ENCODE data around the gene APOBEC3A.
"Not testable (repeated sequence)": the region's sequence is repeated elsewhere in the genome, so short reads cannot be mapped to it uniquely, and the experiment has no call there.

APOBEC3A gene

DNA sequence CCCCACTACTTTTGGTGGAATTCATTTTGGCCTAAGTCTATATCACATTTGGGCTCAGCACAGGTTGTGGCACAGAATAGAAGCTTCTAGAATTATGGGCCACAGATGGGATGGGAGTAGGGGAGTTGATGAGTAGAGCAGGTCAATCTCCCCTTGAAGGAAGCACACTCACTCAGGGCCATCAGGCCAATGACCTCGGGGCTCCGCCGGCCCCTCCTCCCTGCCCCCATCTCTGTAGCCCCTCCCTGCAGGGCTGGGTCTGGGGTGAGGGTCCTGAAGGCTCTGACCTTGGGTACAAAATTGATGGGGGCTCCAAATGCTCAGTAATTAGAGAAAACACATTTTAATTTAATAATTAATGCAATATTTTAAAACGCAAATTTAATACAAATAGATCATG is 3.3 kb downstream of the APOBEC3A start:
- DNase-seq: not testable (repeated sequence)

DNA sequence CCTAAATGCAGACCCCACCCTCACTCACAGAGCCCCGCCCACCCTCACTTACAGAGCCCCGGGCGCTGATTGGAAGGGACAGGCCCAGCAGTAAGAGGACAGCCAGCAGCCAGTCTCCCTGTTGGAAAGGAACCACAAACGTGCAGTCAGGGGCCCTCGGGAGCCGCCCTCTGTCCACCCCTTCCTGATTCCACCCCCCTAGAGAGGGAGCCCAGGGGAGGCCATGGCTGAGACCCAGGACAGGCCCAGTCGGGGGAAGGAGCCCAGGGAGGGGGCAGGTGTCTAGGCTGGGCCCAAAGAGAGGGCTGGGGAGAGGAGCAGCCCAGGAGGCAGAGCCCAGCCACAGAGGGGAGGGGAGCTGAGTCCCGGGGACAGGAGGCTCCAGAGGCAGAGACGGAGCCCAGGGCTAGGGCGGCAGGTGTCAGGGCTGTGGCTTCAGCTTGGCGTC is 5.9 kb downstream of the APOBEC3A start:
- DNase-seq: not testable (repeated sequence)

DNA sequence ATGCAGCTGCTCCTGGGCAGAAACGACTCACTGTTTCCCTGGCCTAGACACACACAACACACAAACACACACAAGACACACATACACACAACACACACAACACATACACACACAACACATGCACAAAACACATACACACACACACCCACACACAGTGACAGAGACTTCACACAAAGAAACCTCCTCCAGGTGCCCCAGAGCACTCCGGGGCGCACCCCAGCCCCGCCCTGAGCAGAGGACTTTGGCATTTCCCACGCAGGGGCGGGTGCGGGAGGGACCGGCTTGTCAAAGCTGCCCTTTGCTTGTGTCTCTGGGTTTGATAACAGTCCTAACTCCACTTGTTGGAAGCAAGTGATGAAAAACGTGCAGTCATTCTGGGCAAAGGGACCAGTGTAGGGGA is 6.5 kb downstream of the APOBEC3A start:
- no peak for DNase-seq

DNA sequence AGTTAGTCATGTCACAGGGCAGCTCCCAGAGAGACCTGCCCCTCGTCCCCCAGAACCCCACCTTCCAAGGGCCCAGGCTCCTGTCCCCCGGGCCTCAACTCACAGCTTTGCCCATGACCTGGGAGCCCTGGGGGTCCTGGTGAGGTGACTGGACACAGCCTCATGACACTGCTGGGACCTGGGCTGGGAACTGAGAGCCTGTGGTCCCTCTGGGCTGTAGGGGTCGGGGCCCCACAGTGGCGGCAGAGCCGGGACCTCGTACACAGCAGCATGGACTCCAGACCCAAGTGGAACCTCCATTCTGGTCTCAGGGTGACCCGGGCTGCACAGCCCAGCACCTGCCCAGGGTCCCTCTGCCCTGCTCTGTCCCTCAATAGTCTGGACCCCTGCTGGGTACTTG is 6.9 kb downstream of the APOBEC3A start:
- DNase-seq: no peak

DNA sequence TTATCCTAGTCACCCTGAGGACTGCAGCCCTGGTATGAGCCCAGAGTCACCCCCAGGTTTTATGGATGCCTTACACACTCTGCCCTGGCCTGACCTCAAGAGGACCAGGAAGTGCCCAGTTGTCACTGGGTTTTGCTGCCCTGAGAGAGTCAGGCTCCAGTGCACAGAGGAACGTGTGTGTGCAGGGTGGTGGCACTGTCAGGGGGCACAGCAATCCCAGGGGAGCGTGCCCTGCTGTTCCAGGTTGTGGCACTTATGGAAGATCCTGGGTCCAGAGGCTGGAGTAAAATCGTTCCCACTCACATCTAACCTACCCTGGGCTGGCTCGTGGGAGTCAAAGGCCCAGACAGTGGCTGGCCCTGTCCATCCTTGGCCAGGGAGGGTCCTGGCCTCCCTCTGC is 7.6 kb downstream of the APOBEC3A start:
- DNase-seq: no peak

DNA sequence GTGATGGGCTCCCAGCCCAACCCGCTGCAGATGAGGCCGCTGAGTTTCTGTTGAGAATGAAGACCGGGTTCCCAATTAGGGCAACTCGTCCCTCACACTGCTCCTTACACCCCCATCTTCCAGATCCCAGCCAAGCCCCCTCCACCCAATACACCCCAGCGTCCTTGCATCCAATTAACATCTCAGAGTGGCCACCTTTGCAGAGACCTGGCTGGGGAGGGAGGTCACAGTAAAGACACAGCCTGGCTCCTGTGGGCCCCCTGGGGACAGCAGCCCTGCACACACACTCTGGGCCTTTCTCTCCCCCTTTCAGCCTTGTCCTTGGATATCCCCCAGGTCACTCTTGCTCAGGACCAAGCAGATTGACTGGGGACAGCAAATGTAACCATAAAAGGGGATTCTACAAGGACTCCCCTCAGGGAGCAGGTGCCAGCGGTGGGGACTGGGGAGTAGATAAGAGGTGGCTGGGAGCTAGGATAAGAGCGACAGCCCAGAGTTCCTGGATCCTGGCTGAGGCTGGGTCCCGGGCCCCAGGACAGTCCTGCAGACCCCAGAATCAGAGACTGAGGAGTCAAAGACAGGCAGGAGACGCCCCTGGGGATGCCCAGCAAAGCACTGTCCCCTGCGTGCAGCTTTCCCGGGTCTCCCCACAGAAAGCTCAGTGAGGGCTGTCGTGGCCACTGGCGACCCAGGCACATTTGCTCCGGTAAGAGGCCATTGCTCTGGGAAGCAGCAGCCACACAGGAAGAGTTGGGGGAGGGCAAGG is 8.4 kb downstream of the APOBEC3A start:
- no peak for DNase-seq

DNA sequence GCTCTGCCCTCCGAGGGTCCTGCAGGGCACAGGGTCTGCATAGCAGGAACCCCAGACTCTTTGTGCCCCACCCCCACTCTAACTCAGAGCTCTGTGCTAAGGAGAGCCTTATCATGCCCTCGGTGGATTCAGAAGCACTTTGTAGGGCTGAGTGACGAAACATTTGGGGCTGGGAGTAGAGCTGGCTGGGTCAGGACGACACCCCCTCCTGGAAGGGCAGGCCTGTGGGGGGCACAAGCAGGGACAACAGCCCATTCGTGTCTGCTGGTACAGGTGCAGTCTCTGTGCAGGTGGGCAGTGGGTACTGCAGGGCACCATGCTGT is 8.9 kb downstream of the APOBEC3A start:
- no peak for DNase-seq

DNA sequence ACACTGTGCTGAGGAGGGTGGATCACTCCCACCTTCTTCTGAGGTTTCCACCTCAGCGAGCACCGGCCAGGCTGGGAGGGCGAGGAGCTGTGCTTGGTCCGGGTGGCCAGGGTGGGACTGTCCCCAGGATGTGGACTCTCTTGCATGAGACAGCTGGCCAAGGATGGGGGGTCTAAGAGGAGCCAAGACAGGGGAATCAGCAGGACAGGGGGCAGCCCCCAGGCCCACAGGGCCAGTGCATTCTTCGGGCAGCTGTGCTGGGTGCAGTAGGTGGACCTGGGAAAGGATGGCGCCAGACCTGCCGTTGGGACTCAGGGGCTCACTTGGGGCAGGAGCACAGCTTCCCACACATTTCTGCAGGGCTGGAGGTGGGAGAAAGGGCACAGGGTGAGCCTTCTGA is 9.5 kb downstream of the APOBEC3A start:
- no peak for DNase-seq

DNA sequence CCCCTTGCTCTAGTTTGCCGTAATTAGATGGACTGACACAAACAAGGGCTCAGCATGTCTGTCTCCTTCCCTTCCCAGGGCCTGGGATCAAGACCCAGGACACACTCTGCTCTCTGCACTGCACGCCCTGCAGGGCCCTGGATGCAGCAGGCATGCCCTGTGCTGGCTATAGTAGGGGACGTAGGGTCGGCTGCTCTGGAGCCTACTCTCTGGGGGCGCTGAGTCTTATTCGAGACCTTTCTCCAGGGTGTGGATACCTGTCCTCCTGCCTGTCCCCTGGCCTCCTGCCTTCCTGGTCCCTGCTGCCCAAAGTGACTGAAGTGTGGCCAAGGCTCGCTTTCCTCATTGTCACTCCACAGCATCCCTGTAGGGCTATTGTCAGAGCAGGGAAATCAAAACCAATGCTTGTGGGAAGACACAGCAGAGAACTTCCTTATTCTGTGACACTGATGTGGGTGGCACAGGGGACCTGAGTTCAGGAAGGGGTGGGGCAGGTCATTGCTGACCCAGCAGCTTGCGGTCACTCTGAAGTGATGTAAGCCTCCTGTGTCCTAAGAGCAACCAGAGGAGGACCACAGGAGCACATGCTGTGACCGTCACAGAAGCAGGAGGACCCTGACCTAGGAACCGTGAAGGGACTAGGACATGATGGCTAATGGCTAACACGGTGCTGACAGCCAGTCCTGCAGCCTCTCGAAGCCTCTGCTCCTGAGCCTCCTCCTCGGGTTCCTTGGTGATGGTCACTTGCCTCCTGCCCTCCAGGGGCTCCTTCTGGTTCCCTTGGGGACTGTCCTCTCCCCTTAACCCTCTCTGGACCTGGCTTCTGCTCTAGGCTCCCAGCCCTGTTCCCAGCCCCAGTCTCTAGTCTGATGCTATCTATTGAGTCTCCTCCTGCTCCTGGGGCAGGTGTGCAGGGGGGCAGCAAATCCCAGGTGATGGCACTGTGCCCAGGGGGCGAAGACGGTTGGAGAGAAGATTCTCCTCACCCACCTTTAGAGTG is 10.3 kb downstream of the APOBEC3A start:
- peak; percentile 22 for DNase-seq

DNA sequence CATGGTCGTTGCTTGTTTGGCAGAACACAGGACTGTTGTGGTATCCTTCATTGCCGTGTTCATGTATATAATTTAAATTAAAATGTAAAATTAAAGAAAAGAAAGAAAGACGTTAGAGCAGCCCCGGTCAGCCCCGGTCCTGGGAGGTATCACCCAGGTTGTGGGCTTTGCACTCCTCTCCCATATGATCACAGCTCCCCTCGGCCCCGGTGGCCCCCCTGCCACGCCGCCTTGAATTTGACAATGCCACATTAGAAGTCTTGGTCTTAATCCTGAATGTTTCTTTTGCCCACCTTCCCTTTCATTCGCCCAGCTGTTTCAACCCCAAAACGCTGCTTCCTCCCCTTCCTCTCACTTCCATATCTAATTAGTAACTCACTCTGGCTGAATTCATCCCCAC is 11.4 kb downstream of the APOBEC3A start:
- no peak for DNase-seq

DNA sequence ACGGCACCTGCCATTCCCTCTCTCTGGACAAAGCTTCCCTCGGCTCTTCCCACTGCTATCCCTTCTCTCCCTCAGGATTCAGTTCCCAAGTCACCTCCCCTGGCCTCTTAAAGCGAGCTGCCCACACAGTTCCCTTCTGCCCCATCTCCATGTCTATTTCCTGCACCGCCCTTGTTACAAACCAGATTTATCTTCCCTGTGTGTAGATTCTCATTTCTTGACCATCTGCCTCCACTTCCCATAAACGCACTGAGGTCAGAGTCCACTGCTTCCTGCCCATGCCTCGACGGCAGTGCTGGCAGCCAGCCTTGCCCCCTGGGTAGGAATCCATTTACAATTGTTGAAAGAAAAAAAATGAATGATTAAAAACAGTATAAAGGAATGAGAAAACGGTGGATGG is 13.1 kb downstream of the APOBEC3A start:
- no peak for DNase-seq

DNA sequence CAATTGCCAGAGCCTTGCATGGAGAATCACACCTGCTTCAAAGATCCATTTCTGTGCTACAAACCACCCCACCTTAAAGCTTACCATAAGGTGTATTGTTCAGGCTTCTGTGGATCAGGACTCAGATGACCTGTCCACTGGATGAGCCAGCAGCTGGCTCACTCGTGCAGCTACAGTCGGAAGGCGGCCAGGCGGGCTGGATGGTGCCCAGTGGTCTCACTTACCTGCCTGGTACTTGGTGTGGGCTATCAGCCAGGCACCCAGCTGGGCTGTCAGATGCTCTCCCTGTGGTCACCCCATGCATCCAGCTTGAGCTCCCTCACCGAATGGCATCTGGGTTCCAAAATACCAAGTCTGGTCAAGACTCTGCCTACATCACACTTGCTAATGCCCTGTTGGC is 13.8 kb downstream of the APOBEC3A start:
- DNase-seq: no peak

DNA sequence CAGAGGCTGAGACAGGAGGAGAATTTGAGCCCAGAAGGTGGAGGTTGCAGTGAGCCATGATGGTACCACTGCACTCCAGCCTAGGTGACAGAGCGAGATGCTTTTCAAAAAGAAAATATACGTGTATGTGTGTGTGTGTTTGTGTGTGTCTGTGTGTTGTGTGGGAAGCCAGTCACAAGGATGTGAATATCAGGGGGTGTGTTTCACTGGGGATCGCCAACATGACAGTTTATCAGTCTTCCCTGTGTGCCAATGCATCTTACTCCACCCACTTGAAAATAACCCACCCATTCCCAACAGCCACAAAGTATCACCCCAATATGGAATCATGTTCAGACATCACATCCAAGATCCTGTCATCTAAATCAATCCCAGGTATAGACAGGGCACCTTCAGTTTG is 14.4 kb downstream of the APOBEC3A start:
- no peak for DNase-seq

DNA sequence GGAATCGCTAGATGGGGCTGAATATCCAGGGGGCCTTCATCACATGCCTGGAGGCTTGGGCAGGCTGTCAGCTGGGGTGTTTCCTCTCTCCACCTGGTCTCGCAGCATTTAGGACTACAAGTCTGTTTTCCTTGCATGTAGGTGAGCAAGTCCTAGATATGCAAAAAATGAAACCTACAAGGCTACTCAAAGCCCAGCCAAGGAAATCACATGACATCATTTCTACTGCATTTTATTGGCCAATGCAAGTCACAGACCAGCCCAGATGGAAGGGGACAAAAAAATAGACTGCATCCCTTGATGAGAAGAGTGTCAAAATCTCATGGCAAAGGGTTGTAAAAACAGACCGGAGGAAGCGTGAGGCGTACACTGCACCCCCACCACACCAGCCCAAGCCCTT is 15.1 kb downstream of the APOBEC3A start:
- DNase-seq: no peak

DNA sequence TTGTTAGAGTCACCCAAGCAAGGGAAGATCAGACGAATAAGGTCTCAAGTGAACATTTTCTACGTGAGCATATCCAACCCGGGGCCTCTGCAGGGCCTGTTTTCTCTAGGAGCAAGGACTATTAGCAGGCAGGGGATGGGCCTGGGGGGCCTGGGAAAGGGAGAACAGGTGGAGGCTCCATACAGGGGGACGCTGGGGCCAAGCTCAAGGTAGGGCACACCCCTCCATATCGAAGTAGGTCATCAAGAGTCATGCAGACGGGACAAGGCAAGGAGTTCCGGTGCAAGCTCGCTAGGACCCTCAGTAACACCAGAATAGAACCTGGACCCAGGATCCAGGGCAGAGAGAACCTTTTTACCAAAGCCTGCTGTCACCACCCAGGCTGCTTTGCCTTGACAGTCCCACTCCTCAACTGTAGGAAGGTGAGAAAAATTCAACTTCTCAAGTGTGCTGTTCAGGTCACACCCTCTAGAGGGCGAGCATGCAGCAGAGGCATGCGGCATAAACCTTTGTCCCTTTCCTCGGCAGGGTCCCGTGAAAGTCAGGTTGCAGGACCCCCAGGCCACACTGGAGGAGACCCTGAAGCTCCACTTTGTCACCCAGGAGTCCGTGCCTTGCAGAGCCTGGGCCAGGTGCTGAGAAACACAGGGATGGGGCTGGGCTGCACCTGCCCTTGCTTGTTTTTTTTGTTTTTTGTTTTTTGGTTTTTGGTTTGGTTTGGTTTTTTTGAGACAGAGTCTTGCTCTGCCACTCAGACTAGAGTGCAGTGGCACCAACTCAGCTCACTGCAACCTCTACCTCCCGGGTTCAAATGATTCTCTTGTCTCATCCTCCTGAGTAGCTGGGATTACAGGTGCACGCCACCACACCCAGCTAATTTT is 16.1 kb downstream of the APOBEC3A start:
- peak; percentile 64 for DNase-seq

DNA sequence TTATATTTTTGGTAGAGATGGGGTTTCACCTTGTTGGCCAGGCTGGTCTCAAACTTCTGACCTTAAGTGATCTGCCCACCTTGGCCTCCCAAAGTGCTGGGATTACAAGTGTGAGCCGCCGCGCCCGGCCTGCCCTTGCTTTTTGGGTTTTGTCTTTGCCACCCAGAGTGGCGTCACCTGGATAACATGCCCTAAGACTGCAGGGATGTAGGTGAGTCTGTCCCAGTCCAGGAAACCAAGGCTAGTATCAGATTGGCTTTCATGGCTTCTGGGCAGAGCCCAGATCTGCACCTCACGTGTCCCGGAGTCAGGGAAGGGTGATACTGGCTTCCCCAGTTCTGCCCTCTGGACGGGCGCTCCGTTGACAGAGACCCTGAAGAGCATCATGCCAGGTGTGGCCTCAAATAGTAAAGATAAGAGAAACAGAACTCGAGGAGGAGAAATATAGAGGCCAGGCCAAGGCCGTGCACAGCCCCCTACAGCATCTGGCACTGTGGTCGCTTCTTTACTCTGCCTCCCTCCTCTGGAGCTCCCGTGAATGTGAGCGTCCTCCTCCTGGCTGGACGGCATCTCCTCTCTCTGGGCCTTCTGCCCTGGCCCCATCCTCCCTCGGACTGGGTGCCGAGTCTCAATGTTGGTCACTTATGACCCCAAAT is 16.9 kb downstream of the APOBEC3A start:
- no peak for DNase-seq

DNA sequence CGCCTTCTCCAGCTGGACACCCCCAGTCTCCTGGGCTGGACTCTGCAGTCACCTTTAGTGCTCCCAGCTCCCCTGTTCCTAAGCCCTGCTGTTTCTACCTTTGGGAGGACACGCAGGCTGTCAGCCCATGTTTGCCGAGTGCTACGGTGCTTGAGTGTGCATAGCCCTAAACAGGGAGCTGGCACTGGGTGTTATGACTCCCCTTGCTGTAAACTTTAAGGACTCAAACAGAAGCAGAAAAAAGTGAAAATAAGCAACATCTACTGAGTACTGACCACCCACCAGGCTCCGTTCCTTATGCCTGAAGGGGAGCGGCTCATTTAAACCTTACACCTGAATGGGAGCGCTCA is 17.4 kb downstream of the APOBEC3A start:
- no peak for DNase-seq

DNA sequence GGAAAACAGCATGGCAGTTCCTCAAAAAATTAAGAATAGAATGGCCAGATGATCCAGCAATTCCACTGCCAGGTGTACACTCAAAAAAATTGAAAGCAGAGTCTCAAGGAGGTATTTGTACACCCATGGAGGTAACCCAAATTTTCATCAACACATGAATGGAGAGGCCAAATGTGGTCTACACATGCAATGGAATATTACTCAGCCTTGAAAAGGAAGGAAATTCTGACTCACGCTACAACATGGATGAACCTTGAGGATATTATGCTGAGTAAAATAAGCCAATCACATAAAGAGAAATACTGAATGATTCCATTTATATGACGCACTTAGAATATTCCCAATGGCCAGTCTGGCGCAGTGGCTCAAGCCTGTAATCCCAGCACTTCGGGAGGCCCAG is 19.9 kb downstream of the APOBEC3A start:
- DNase-seq: not testable (repeated sequence)

DNA sequence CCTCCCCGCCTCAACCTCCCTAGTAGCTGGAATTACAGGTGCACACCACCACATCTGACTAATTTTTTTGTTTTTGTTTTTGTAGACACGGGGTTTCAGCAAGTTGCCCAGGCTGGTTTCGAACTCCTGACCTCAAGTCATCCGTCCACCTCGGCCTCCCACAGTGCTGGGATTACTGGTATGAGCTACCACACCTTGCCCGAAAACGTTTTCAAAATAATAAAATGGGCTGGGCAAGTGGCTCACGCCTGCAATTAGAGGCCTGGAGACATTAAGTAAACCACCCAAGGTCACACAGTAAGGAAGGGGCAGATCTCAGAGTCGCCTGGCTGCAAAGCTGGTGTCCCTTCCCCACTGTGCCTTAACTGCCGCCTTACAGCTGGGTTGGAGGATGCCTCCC is 23.2 kb downstream of the APOBEC3A start:
- DNase-seq: not testable (repeated sequence)

DNA sequence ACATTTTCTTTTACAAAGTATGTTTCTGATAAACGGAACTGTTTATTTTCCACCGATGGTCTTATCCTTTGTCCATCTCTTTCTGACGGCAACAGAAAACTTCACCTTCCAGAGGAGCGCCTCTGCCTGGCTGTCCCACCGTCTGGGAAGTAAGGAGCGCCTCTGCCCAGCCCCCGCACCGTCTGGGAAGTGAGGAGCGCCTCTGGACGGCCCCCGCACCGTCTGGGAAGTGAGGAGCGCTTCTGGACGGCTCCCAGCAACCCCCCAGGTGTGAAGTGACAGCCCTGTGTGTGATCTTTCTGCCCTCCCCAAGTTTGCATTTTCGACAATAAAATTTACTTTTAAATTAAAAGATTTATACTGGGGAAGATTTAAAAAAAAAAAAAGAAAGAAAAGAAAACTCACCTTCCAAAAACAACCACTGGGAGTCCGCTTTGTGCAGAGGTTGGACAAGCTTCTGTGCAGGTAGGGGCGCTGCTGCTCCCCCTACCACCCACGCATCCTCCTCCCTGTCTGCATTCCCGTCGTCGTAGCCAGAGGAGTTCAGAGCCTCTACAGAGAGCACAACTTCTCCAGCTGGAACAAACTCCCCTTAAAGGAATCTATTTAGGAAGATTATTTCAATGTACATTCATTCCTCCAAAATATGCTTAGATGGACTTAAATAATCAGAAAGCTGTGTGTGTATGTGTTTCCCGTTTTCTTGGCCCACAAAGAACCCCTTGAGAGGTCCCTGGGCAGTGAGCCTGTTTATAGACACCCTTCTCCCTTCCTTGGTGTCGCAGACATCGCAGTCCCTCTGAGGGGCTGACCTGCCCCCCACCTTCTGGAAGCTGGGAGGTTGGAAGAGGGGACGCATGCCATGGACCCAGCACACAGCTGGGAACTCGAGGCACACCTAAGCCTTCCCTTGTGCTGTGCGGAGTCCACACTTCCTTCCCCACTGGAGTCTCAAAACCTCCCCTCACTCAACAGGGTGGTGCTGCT is 23.9 kb downstream of the APOBEC3A start:
- no peak for DNase-seq

Measured in CD4-positive, alpha-beta T cell treated with Interleukin-17A for 1 hour (primary cell).